Skeletal muscle tissue (tissue), 5 donors: Measurements from ENCODE around the gene ANAPC7. TPM values are rescaled to one million over a fixed set of nuclear protein-coding genes. Genes with fewer than 3 reads are reported as not detected.

ENCODE experiments used
- H3K27ac ChIP-seq: one replicate; pipeline ENCODE4 v1.7.0; 2013; ENCODE audit warnings: mild to moderate bottlenecking, low read depth, low read length, inconsistent platforms
- H3K27me3 ChIP-seq, 3 donors: one replicate each; pipeline ENCODE4 v1.7.0; 2013; ENCODE audit warnings: low read length in 3 of 3; ENCODE audit not compliant: control insufficient read depth in 3 of 3, insufficient read depth in 3 of 3
- H3K36me3 ChIP-seq, 3 donors: one replicate each; pipeline ENCODE4 v1.7.0; 2013; ENCODE audit warnings: low read length in 3 of 3; ENCODE audit not compliant: control insufficient read depth in 3 of 3, insufficient read depth in 3 of 3
- H3K4me1 ChIP-seq, 3 donors: one replicate each; pipeline ENCODE4 v1.7.0; 2013; ENCODE audit warnings: low read length in 3 of 3, mild to moderate bottlenecking in 3 of 3; ENCODE audit not compliant: control insufficient read depth in 3 of 3, insufficient read depth in 3 of 3
- H3K4me3 ChIP-seq, 3 donors: one replicate each; pipeline ENCODE4 v1.7.0; 2013; ENCODE audit warnings: low read length in 3 of 3
- H3K9ac ChIP-seq, 3 donors: one replicate each; pipeline ENCODE4 v1.7.0; 2013; ENCODE audit warnings: low read length in 3 of 3, mild to moderate bottlenecking in 3 of 3, moderate library complexity in 2 of 3, low read depth in 1 of 3
- H3K9me3 ChIP-seq, 3 donors: one replicate each; pipeline ENCODE4 v1.7.0; 2013; ENCODE audit warnings: low read length in 3 of 3; ENCODE audit not compliant: control insufficient read depth in 3 of 3
- small RNA-seq: library from RNA; depleted of rRNA; stranded (forward); fragments of <200 nt; gene quantifications from one replicate; pipeline ENCODE3, GENCODE V24; 2014
- total RNA-seq: library from RNA; depleted of rRNA; stranded (reverse); fragments of >200 nt; gene quantifications from one replicate; pipeline ENCODE4 v1.2.3, GENCODE V29; 2014
- donor health status: Osteomylitis.

Gene ANAPC7
- total RNA-seq, 1 donor from 2014 or later = 38.6 TPM

DNA sequence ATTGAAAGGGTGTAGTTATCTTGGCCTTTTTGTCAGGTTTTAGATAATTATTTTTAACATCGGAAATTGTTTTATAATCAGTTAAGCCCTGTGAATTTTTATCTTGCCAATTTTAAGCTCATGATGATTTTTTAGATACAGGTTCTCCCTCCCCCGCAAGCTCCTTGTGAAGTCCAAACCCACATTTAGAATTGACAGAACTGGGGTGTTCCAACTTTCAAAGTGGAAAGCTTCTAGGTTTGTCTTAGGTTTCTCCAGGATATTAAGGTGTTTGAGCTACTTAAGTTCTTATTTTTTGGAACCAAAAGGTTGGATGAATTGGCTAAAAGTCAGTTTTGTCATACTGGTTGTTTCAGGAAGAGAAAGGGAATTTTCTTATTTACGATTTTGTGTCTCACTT lies 73.4 kb downstream of the ANAPC7 start:
- Histone ChIP-seq H3K27me3 (no peaks in the 10 kb centered on the region), H3K27ac (no peak overlapping the region), H3K36me3 (peaks cover 61 to 67% (median 64%) of the 10 kb centered on the region in 3 donors), H3K4me3 (no peak overlapping the region), H3K9me3 (no peaks in the 10 kb centered on the region), H3K9ac (no peak overlapping the region), H3K4me1 (peaks cover 3 to 9% (median 5%) of the 10 kb centered on the region in 3 donors)

DNA sequence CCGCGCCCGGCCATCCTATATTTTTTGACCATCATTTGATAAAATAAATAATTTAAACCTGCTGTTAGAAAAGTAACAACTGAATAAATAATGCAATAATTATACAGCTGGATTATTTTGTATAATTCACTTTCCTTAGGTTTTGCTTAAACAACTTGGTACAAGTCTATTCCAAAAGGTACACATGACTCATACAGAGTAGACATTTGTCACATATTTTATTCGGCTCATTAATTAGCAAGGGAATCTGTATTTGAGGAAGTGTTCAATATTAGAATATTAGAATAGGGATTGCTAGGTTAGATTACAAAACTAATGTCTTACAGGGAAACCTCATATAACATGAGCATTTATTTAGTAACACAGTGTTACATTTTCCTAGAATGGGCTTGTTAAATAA lies 73.8 kb downstream of the ANAPC7 start:
- Histone ChIP-seq H3K27me3 (no peaks in the 10 kb centered on the region), H3K4me3 (no peak overlapping the region), H3K27ac (no peak overlapping the region), H3K9me3 (no peaks in the 10 kb centered on the region), H3K9ac (no peak overlapping the region), H3K4me1 (peaks cover 3 to 5% (median 5%) of the 10 kb centered on the region in 3 donors), H3K36me3 (peaks cover 56 to 63% (median 59%) of the 10 kb centered on the region in 3 donors)

Small RNA genes within 50 kb of the gene (small RNA-seq; reads per million reads assigned to genes)
- gene RN7SL769P = not detected

Other genes starting within 250 kb of the ANAPC7 start
- 515 TPM for gene ATP2A2, start 122.5 kb downstream of the ANAPC7 start, total RNA-seq
- 99.2 TPM for gene ARPC3, start 46.6 kb upstream of the ANAPC7 start, total RNA-seq
- gene GPN3, start 64.5 kb upstream of the ANAPC7 start, total RNA-seq = 21.4 TPM
- 11.0 TPM for gene FAM216A, start 65.1 kb upstream of the ANAPC7 start, total RNA-seq
- gene VPS29, start 98.4 kb upstream of the ANAPC7 start, total RNA-seq = 73.1 TPM
- 1.6 TPM for gene RAD9B, start 98.6 kb upstream of the ANAPC7 start, total RNA-seq
- gene PPTC7, start 179.6 kb upstream of the ANAPC7 start, total RNA-seq = 6.3 TPM
- gene TCTN1, start 210.4 kb upstream of the ANAPC7 start, total RNA-seq = 14.1 TPM